Measurements from ENCODE around the gene RMC1.

RMC1 gene

DNA sequence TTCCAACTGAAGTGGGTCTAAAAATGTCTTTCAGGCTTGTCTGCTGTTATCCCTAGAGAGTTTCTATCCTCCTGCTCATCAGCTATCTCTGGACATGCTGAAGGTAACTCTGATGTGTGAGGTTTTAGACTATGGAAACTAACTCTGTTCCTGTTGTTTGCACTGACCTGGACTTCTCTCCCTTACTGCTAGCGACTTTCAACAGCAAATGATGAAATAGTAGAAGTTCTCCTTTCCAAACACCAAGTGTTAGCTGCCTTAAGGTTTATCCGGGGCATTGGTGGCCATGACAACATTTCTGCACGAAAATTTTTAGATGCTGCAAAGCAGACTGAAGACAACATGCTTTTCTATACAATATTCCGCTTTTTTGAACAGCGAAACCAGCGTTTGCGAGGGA is 26.9 kb downstream of the RMC1 start:
- DNase-seq (ENCODE audit: low read depth in 2 of 2, low spot score in 1 of 2), result no peak

DNA sequence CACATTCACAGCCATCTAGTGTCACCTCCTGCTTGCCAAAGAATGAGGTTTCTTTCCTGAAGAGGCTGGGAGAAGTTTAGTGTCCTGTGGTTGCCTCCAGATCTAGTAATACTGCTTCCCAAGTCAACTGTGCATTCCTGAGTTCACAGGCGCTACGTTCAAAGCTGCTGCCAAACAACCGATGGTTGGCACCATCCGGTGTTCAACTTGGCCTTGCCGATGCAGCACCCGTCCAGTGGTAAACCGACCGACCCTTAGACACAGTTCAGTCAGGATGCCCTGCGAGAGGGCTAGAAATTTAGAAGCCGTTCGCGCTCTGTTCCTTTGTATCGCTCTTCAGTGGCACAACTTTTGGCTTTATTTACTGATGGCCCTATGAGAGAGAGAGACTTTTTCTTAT is 28.6 kb downstream of the RMC1 start:
- DNase-seq (ENCODE audit: low read depth in 2 of 2, low spot score in 1 of 2), result no peak

DNA sequence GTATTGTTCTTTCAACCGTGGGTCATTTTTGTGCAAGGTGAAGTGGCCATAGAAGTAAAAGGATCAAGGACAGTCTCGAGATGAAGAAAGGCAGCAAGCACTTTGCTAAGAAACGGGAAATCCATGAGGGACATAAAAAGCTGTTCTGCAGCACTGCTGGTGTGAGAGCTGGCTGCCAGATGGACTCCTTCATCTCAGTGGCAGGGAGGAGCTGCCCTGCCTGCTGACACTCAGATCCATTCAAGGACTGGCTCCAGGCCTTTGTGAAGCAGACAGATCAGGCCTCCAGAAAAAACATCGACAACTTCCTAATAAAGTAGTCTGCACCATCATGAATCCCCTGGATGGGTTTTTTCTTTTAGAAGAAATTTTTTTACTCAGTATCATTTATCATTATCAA is 29.5 kb downstream of the RMC1 start:
- DNase-seq (ENCODE audit: low read depth in 2 of 2, low spot score in 1 of 2), result no peak

DNA sequence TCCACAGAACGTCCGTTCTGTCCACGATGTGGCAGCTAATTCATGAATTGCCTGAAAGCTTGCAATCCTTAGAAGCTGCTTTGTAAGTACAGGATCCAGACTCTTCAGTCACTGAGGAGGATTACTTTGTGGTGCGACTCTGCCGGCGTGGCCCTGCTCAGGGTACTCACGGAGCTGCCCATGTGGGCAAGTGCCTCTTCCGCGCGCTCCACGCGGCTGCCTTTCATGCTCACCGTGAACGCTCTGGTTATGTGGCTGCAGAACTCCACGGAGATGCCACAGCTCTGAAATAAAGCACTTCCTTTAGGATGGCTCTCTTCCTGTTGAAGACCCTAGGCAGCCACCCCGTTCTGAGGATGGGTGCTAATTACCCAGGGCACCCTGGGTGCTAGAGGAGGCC is 31.0 kb downstream of the RMC1 start:
- DNase-seq (ENCODE audit: low read depth in 2 of 2, low spot score in 1 of 2), result no peak

DNA sequence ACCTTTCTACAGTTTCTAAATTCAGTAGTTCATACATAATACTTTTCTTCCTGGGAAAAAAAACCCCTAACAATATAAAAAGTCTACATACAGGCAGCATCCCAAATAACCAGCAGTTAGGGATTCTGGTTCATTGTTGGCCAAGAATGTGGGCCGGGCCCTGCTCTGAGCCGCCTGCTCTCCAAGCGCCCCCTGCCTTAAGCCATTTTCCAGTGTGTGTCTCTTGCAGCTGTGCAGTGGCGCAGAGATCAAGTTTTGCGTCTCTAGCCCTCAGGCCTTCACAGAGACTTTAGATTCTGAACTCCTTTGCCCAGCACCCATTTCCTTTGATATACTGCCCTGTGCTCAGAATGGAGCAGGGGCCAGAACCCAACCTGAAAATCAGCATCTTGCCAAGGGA is 32.9 kb downstream of the RMC1 start:
- no peak for DNase-seq (ENCODE audit: low read depth in 2 of 2, low spot score in 1 of 2)

DNA sequence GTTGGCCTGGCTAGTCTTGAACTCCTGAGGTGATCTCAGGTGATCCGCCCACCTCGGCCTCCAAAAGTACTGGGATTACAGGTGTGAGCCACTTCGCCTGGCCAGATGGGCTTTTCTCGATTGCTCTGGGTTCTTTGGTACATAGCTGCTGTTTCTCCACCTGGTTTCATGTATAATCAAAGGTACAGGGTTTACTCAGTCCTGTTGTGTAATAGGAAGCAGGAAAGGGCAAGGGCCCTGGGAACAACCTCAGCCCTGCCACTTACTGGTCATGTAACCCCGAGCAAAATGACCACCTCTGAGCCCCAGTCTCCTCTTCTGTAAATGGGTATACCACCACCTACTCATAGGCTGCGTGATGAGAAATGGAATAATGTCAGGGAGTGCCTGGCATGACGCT is 34.0 kb downstream of the RMC1 start:
- no peak for DNase-seq (ENCODE audit: low read depth in 2 of 2, low spot score in 1 of 2)

DNA sequence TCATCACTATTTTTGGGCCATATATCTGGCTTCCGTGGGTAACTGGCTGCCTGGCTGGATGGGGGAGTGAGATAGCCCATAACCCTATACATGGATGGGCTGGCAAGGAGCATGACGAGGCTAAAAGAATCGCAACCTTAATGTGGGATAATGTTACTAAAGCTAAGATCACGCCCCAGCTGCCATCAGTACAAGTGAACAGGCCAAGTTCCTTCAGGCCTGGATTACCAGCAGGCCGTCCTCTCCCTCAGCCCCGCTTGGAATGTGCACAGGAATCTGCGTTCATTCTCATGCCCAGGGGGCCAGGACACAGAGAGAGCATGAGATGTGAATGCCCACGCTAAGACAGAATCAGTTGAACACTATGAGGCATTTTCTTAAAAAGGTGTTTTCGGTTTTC is 34.7 kb downstream of the RMC1 start:
- DNase-seq (ENCODE audit: low read depth in 2 of 2, low spot score in 1 of 2), result no peak

DNA sequence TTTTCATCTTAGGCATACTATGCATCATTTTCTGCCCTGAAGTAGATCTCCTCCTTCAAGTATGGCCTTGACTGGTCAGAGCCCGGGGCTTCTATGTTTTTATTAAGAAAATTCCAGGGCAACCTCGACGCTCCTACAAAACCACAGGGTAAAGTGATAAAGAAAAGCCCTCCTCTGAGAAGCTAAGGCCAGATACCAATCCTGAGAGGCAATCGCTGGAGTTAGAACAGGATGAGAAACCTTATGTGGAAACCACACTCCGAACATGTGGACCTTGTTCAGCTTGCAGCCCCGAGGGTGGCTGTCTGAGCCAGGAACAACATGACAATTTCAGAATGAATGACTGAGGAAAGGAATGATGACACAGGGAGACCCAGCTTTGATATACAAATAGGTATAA is 35.6 kb downstream of the RMC1 start:
- no peak for DNase-seq (ENCODE audit: low read depth in 2 of 2, low spot score in 1 of 2)

DNA sequence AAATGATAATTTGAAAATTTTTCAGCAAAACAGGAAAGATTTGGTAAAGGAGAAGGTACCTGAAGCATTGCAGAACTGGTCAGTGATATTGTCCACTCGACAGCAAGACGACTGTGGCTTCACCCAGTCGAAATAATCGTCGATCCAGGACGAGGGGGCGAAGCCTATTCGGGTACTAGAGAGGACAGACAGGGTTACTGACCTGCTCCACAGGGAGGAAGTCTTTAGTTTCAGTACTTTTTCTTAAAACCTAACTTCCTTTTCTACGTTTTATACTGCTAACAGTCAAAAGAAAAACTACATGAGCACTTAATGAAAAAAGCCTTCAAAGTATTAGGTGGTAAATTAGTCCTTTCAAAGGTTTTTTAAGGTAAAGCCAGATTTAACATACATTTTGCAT is 36.0 kb downstream of the RMC1 start:
- DNase-seq (ENCODE audit: low read depth in 2 of 2, low spot score in 1 of 2), result no peak

DNA sequence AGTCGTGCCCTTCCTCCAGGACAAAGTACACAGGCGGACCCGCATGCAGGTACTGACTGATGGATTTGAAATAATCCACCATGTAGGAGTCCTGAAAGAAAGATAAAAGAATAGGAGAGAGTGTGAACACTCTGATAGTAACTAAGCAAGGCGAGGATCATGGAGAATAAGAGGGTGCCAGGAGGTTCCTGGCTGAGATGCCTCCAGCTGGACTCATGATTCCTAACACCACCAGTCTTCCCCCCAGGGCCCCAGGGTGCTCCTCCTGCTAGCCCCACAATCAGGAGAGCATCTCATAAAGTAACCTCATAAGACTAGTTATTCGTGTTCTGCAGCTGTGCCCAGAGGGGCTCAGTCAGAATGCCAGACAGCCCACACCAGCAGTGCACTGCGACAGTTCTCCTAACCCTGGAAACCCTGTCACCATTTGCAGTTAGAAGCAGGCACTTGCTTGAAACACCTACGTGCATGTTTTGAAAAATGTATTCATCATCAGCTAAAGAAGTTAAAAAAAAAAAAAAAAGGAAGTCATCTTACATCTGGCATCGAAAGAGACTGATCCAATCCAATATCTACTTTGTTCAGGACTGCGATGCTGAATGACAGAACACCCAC is 36.7 kb downstream of the RMC1 start:
- DNase-seq (ENCODE audit: low read depth in 2 of 2, low spot score in 1 of 2), result no peak

DNA sequence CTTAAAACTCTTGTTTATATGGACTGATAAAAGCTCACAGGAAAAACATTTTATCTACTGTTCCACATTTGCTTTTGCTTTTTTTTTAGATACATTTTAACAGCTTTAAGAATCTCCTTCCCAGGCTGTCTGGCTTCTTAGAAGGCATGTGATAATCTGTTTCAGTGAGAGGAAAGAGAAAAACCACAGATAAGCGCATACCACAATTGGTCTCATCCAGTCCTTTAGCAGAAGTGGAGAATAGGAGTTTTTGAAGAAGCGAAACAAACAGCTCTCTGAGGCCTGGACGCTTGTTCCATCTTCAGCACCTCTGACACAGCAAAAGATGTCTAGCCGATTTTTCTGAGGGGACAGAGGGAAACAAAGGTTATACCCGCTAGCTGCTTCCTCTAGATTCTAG is 37.6 kb downstream of the RMC1 start:
- DNase-seq (ENCODE audit: low read depth in 2 of 2, low spot score in 1 of 2), result no peak

DNA sequence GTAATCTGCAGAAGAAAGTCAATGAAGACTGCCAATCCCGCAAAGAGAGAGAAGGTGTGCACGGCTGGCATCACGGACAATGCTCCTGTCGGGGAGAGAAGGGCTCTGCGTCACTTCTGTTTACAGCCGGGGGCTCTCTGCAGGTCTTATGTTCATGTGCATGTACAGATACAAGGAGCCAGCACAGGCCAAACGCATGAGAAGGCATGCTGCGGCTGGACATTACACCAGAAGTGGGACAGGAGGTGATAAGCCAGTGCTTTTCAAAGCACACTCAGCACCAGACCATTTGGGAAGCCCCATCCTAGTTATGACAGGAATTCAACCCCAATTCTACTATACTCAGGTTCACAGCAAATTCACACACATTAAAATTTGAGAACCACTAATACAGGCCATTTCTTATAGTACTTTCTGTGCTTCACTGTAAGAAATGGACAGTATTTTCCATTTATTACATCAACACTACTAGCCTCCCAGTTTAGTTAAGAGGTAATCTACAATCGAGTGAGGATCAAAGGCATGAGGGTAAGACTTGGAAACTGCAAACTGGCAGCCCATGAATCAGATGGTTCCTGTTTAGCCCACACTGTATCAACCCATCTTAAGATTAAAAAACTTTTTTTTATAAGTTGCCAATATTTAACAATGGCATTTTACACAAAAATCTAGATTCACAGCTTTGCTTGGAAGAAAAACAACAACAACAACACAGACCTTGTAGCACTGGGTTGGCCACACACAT is 38.2 kb downstream of the RMC1 start:
- DNase-seq (ENCODE audit: low read depth in 2 of 2, low spot score in 1 of 2), result no peak

DNA sequence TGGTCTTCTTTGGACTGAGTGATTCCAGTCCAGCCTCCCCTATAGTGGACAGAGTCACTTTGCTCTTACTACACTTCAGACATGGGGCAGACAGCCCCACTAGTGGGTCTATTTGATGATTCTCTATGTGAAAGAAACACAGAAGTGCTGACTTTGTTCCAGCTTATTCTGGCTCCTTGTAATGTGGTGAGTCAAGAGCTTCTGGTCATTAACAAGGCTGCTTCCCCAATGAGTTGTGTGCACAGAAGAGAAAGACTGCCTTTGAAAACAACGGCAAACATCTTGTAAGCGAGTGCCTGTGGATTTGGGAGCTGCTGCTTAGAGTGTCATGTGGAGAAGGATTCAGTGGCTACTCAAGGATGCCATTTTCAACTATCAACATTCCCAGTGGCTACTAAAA is 39.1 kb downstream of the RMC1 start:
- no peak for DNase-seq (ENCODE audit: low read depth in 2 of 2, low spot score in 1 of 2)

DNA sequence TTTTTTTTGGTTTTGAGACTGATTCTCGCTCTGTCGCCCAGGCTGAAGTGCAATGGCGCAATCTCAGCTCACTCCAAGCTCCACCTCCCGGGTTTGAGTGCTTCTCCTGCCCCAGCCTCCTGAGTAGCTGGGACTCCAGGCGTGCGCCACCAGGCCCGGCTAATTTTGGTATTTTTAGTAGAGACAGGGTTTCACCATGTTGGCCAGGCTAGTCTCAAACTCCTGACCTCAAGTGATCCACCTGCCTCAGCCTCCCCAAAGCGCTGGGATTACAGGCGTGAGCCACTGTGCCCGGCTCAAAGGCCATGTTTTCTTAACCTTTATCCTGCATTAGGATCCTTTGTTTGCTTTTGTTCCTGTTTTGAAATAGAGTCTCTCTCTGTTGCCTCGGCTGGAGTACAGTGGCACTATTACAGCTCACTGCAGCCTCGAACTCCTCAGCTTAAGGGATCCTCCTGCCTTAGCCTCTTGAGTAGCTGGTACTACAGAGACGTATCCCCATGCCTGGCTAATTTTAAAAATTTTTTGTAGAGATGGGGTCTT is 42.0 kb downstream of the RMC1 start:
- DNase-seq (ENCODE audit: low read depth in 2 of 2, low spot score in 1 of 2), result no peak

DNA sequence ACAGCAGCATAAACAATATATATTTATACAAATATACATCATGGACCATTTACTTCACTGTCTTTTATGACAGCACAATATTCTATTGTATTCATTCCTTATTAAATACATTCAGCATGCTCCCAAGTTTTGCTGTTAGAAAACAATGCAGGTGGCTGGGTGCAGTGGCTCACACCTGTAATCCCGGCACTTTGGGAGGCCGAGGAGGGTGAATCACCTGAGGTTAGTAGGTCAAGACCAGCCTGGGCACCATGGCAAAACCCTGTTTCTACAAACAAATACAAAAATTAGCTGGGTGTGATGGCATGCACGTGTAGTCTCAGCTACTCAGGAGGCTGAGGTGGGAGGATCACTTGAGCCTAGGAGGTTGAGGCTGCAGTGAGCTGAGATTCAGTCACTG is 44.0 kb downstream of the RMC1 start:
- DNase-seq (ENCODE audit: low read depth in 2 of 2, low spot score in 1 of 2), result no peak

DNA sequence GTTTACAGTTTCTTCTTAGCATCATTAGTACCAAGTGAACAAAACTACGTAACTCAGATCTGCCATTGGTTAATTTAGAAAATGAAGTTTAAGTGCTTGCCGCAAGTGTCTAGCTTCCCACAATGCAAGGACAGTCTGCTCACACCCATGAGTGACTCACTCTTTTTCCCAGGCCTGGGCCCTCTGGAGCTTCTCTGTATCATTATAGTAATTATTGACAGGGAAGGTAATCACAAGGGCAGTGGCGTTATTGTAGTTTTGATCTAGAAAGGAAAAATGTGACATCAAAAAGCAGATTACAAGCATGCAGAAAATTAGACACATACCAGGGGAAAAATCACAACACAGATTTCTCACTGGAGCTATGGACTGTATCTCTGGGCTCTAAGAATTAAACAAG is 44.5 kb downstream of the RMC1 start:
- DNase-seq (ENCODE audit: low read depth in 2 of 2, low spot score in 1 of 2), result no peak

DNA sequence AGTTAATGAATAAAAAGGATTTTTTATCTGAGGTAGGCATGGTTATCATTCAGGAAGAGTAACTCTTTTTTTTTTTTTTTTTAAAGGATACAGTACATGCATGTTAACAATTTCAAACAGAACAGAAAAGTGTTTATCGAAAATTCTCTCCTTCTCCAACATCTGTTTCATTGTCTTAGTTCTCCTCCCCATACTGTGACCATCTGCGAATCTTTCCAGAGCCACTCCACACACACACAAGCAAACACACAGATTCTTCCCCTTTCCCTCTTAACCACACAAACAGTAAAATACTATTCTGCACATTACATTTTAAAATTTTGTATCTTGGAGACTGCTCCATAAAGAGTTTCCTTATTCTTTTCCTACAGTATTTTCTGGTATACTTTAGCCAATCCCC is 45.0 kb downstream of the RMC1 start:
- no peak for DNase-seq (ENCODE audit: low read depth in 2 of 2, low spot score in 1 of 2)

DNA sequence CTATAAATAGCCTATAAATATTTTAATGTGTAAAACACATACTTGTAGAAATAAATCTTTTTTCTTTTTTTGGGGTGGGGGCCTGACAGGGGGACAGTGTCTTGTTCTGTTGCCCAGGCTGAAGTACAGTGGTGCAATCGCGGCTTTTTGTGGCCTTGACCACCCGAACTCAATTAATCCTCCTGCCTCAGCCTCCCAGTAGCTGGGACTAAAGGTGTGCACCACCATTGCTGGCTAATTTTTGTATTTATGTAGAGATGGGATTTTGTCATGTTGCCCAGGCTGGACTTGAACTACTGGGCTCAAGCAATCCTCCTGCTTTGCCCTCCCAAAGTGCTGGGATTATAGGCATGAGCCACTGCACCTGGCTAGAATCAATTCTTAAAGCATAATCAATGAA is 45.4 kb downstream of the RMC1 start:
- DNase-seq (ENCODE audit: low read depth in 2 of 2, low spot score in 1 of 2), result no peak

DNA sequence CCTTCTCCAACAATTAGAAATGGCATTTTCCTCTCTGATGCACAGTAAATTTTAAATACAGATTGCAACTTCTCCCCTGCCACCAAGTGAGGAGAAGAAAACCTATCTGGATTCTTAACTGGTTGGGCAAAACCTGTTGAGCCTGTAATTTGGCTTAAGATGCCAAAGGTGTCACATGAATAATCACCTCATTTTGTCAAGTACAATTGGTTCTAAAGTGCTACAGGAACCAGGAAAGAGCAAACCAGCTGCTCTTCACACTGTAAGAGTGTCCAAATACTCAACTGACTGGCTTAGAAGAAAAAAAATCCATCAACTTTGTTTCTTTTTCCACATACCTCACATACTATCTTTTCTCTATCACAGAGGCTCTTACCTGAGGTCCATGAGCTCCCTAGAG is 47.6 kb downstream of the RMC1 start:
- no peak for DNase-seq (ENCODE audit: low read depth in 2 of 2, low spot score in 1 of 2)

DNA sequence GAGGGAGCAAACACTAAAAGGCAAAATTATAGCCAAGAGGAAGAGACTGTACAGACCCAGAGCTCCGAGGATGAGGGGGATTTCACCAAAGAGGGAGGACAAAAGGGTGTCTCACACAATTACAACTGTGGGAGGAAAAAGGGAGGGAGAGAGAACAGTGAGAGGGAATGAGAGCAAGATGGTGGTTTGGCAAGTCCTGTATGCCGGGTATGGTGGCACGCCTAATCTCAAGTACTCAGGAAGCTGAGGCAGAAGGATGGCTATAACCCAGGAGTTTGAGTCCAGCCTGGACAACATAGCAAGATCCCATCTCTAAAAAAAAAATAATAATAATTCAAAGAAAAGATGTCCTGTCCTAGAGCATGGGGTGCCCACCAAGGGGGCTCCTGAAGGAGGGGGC is 48.7 kb downstream of the RMC1 start:
- DNase-seq (ENCODE audit: low read depth in 2 of 2, low spot score in 1 of 2), result no peak

DNA sequence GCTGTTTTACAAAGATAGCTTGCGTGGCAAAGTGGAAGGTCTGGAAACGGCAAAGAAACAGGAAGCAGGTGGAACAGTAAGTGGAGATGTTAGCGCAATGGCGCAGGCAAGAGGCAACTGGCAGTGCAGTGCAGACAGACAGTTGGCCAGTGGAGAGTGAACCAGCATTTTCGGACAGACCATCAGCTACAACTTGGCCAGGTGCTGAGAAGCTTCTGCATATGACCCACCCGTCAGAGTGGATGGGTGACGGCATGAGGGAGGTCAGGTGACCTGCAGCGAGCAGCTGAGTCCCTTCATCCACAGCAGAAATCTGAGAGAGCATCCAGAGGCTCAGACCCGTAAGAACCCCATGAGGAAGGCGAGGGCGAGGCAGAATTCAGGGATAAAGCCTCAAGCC is 49.2 kb downstream of the RMC1 start:
- no peak for DNase-seq (ENCODE audit: low read depth in 2 of 2, low spot score in 1 of 2)

DNA sequence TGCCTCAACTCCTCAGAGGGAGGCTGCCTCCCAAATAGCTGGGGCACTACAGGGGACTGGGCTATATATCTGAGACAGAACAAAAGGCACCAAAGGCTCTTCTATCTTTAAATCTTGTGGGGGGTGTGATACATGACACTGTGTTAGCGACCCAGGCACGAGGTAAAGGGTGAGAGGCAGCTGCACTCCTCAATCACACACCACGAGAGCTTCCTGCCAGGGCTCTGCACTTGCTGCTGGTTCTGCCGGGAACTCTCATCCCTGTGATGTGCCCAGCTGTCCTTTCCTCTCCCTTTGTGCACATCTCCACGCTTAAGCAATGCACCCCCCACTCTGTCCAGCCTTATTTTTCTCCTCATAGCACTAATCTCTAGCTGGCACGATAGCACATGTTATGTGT is 50.6 kb downstream of the RMC1 start:
- DNase-seq (ENCODE audit: low read depth in 2 of 2, low spot score in 1 of 2), result no peak

DNA sequence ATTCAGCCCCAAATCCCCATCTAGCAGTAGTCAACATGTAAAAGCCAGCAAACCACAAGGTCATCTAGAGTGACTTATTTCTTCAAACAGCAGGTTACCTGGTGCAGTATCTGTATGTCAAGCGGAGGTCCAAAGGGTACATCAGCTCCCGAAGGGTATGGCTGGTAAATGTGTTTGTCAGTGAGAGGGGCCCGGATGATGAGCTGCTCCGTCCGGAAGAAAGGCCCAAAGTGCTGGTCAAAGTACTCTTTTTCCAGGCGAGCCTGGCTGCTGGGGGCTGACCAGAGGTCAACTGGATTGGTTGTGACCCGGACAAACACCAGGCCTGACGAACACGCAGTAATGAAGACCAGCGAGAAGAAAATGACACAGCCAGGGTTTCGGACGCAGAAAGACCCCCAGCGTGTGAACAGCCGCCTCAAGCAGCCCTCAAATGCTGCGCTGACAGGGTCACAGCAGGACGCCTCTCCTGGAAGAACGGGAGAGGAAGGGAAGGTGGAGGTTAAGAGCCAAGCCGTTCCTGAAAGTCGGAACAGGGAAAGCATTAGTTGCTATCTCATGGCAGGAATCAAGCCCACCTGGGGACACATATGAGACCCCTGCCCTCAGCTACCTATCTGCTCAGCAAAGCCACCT is 53.0 kb downstream of the RMC1 start:
- DNase-seq (ENCODE audit: low read depth in 2 of 2, low spot score in 1 of 2), result no peak
